Cardiac muscle cell (in vitro differentiated cells and primary cell): ENCODE measurements around the gene TTLL6. TPM values are rescaled to one million over a fixed set of nuclear protein-coding genes. Genes with fewer than 3 reads are reported as not detected.

Experiments
- DNase-seq, 2 donors: peaks; one replicate each; pipeline versions ENCODE4 v3.0.0 to v3.0.0-alpha.2; 2010 to 2017; ENCODE audit warnings: low read depth in 1 of 2, low spot score in 1 of 2
- H3K27ac ChIP-seq: fragments of 200-600 bp; sonication (generic); 2 replicates; pipeline ENCODE4 v1.5.1; 2016
- H3K27me3 ChIP-seq: fragments of 200-600 bp; sonication (generic); 2 replicates; pipeline ENCODE4 v1.6.0; 2016; ENCODE audit warnings: control low read depth
- H3K36me3 ChIP-seq: fragments of 200-600 bp; sonication (generic); 2 replicates; pipeline ENCODE4 v1.5.1; 2016; ENCODE audit warnings: control low read depth
- H3K4me1 ChIP-seq: fragments of 200-600 bp; sonication (generic); 2 replicates; pipeline ENCODE4 v1.8.1; 2017; ENCODE audit warnings: low read depth, mild to moderate bottlenecking, mixed run types
- H3K4me3 ChIP-seq: fragments of 200-600 bp; sonication (generic); 2 replicates; pipeline ENCODE4 v1.5.1; 2016; ENCODE audit warnings: mild to moderate bottlenecking
- H3K9me3 ChIP-seq: fragments of 200-600 bp; sonication (generic); 2 replicates; pipeline ENCODE4 v1.5.1; 2017; ENCODE audit warnings: low read depth, mild to moderate bottlenecking, control low read depth
- polyA plus RNA-seq: library from polyadenylated mRNA; unstranded; fragments of >200 nt; fragmentation: Nextera tagmentation; extraction: Ambion mirVana; gene quantifications from 2 replicates; pipeline ENCODE4 v1.2.1, GENCODE V29; 2016
- total RNA-seq: library from RNA; depleted of rRNA; stranded (reverse); fragments of >200 nt; gene quantifications from 2 replicates; pipeline ENCODE4 v1.2.3, GENCODE V29; 2016
- TF ChIP-seq, protein P1 (sequence below): IDR thresholded peaks from 2 replicates; pipeline ENCODE4 v1.5.1; 2012; ENCODE audit warnings: low read depth, mild to moderate bottlenecking, low read length

Gene TTLL6
- total and polyA plus RNA-seq, 2 experiments from 2014 or later = 0.03 TPM; not detected in 1

DNA sequence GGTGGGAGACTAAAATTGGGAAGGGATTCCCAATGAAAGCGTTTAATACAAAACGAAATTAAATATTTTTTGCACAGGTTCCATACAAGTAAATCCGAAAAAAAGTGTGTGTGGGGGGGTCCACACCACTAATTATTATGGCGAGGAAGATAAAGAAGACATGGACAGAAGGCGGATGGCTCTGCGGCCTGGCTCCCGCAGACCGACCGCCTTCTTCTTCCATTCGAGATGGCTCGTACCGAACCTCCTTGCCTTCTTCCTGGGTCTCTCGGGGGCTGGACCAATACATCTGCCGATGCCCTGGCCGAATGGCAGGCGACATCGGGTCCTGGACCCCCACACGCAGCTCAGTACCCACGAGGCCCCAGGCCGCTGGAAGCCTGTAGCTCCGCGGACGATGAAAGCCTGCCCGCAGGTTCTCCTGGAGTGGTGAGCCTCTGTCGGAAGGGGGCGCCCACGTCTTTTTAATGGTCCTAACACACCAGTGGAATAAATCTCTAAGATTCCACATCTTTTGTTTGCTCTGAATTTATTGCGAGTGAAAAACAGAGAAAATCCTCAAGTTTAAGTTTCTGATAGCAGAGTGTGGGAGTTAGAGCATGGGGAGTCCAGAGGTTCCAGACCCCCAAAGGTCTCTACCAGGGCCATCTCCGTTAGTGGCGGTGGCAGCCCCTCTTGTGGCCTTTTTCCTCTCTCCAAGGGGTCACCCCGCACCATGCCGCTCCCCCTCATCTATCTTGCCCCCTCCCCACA is 92.6 kb downstream of the TTLL6 start:
- TF ChIP-seq, protein P1, sequence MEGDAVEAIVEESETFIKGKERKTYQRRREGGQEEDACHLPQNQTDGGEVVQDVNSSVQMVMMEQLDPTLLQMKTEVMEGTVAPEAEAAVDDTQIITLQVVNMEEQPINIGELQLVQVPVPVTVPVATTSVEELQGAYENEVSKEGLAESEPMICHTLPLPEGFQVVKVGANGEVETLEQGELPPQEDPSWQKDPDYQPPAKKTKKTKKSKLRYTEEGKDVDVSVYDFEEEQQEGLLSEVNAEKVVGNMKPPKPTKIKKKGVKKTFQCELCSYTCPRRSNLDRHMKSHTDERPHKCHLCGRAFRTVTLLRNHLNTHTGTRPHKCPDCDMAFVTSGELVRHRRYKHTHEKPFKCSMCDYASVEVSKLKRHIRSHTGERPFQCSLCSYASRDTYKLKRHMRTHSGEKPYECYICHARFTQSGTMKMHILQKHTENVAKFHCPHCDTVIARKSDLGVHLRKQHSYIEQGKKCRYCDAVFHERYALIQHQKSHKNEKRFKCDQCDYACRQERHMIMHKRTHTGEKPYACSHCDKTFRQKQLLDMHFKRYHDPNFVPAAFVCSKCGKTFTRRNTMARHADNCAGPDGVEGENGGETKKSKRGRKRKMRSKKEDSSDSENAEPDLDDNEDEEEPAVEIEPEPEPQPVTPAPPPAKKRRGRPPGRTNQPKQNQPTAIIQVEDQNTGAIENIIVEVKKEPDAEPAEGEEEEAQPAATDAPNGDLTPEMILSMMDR = peak; percentile 80
- H3K36me3 ChIP-seq = no peaks in the 10 kb centered on the region
- H3K4me1 ChIP-seq = peaks cover 6% of the 10 kb centered on the region
- no peaks in the 10 kb centered on the region for H3K9me3 ChIP-seq
- peak; percentile 83 to 89 for DNase-seq
- peaks cover 100% of the 10 kb centered on the region for H3K27me3 ChIP-seq
- H3K4me3 ChIP-seq = no peak overlapping the region
- no peak overlapping the region for H3K27ac ChIP-seq

DNA sequence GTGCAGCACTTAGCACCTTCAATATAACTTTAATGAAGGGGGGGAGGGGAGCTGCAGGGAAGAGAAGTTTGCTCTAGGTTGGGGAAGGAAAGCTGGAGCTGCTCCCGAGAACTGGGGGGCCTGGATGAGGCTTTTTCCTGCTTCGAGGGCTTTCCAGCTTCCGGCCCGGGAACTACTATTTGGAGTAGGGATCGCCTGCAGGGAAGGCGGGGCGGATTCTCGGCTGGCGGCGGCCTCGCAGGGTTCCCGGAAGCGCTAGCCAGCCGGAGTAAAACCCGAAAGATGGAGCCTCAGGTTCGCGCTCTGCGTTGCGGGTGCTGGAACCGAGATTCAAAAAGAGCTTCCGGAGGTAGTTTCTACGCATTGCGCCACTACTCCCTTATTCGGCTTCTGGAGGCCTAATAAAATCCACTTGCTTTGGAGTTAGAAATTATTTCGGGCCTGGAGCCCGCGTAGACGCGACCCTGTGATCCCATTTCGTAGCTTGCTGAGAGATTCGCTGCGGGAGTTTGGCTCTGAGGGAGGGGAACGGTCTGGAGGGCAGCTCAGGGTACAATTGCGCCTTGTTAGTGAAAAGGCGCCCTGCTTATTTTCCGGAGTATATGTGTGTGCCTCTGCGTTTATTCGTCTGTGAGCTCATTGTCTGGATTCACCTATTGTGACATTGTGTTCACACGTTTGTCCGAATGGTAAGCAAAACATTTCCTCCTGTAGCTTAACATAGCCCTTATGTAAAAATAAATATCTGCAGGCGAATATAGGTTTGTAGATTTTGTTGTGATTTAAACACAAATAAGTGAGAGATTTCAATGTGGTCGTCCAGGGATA is 93.4 kb downstream of the TTLL6 start:
- Histone ChIP-seq H3K4me3 (no peak overlapping the region), H3K27me3 (peaks cover 100% of the 10 kb centered on the region), H3K9me3 (no peaks in the 10 kb centered on the region), H3K27ac (no peak overlapping the region), H3K4me1 (no peaks in the 10 kb centered on the region), H3K36me3 (no peaks in the 10 kb centered on the region)
- DNase-seq = peak in 1 of 2 donors; percentile 14
- TF ChIP-seq, protein P1 = no peak

DNA sequence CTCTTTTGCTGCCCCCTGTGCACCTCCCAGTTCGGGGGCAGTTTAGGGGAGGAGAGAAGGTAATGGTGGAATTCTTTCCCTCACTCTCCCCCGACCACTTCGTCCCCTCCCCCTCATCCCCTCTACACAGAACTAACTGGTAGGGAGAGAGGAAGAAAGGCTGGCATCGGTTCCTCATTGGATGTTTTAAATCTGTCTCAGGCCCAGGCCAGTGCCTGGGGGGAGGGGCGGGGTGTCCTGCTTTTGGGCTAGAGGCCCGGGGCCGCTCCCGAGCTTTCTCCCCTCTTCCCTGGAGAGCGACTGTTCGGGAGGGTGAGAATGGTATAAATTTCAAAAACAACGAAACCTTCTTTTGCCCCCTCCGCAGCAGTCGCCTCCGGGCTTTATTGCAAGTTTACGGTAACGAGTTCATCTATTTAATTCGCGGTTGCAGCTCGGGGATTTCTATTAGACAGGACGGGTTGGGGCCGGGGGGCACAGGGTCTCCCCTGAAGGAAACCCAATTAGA is 94.1 kb downstream of the TTLL6 start, which contains the start of gene PRAC2:
Gene PRAC2 (plus strand): TSS at position 271 of the 508 bp plus-strand sequence. CDS start 1,226 bp downstream, outside the sequence.
- Histone ChIP-seq H3K27me3 (peaks cover 100% of the 10 kb centered on the region), H3K9me3 (no peaks in the 10 kb centered on the region), H3K27ac (no peak within 1 kb of the TSS), H3K36me3 (no peaks in the 10 kb centered on the region), H3K4me1 (no peaks in the 10 kb centered on the region), H3K4me3 (no peak within 1 kb of the TSS)
- TF ChIP-seq, protein P1 = no peak
- DNase-seq = no peak

DNA sequence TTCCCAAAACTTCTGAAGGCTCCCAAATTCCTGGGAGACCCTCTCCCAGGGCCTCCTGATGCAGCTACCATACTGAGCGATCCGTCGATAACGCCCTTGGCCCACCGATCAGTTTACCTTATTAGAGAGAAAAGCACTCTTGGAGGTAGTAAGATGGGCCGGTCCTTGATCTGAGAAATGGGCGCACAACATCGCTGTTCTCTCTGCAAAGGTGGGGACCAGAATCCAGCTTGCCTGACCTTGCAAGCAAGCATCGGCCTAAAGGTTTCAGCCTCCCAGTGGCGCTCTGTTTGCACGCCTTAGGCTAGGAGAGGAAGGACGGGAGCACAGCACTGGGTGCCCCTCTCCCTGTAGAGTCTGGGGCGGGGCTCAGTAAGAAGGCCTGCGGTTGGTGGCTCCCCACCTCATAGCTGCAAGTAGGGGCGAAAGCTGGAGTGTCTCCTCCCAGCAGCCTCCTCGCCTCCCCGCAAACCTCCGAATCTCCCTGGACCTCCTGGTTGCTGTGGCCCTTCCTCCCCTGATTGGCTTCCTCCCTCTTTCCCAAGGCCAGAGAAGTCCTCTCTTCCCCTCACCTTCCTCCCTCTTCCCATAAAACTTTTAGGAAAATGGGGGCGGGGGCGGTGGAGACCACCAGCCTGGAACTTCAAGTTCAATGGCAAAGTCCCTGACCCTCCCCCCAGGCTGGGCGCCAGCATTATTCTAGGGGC is 94.7 kb downstream of the TTLL6 start, which contains the start of gene PRAC1:
Gene PRAC1 (minus strand): TSS at position 318 of the 707 bp plus-strand sequence. CDS start 126 bp downstream, at position 192.
- no peaks in the 10 kb centered on the region for H3K9me3 ChIP-seq
- H3K36me3 ChIP-seq = no peaks in the 10 kb centered on the region
- TF ChIP-seq, protein P1 = no peak
- peaks cover 100% of the 10 kb centered on the region for H3K27me3 ChIP-seq
- H3K4me1 ChIP-seq = no peaks in the 10 kb centered on the region
- DNase-seq = no peak
- no peak within 1 kb of the TSS for H3K27ac ChIP-seq
- H3K4me3 ChIP-seq = no peak within 1 kb of the TSS

DNA sequence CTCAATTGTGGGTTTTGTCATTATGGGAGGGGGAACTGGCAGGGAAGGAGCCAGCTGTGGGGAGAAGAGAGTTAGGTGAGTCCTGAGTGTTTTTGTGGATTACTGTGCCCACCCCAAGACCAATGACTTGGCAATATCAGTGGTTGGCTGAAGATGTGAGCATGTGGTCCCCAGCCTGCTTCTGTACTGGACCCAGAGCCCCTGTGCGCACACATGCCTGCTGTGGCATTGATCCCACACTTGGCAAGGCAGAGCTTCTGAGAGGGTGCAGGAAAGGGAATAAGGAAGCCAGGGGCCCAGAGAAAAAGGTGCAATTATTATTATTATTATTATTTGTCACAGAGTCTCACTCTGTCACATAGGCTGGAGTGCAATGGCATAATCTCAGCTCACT is 96.0 kb downstream of the TTLL6 start:
- Histone ChIP-seq H3K27me3 (peaks cover 100% of the 10 kb centered on the region), H3K36me3 (no peaks in the 10 kb centered on the region), H3K9me3 (no peaks in the 10 kb centered on the region), H3K4me1 (no peaks in the 10 kb centered on the region), H3K4me3 (no peak overlapping the region), H3K27ac (no peak overlapping the region)
- DNase-seq = no peak
- TF ChIP-seq, protein P1 = no peak
